Brain pericyte (primary cell): ENCODE results near the gene PLAC8L1.
A peak's percentile ranks its signal among the peaks of the same experiment; 100 is the strongest.

Source experiments
- DNase-seq: peaks from one replicate; pipeline ENCODE4 v3.0.0-alpha.2; 2012; ENCODE audit warnings: low read depth, low spot score

PLAC8L1 gene

DNA sequence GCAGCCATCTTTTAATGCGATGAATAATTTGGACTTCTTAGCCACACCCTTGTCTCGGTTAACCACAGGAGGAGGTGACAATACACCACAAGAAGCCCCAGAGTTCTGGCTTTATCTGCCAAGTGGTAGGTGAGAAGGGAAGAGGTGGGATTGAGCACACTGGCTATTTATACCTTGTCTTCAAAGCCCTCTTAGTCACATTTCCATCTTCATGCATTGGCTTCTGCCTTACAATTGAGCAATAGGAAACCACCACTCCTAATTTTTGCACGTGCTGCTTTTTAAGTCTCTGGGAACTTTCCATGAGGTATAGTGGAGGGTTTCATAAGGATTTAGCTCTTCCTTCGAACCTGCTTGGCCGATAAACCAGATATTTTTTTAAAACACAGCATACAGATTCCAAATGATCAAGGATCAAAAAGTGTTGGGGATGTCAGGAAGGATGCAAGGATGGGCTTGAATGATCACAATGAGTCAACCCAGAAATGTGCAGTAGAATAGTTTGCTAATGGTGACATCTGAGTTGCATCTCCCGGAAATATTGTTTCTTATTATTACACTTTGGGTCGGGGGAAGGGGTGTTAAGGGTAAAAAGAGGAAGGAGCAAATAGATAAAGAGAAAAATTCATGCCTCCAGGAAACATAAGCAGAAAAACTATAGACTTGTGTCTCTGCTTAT lies 25.5 kb downstream of the PLAC8L1 start:
- DNase-seq = no peak

DNA sequence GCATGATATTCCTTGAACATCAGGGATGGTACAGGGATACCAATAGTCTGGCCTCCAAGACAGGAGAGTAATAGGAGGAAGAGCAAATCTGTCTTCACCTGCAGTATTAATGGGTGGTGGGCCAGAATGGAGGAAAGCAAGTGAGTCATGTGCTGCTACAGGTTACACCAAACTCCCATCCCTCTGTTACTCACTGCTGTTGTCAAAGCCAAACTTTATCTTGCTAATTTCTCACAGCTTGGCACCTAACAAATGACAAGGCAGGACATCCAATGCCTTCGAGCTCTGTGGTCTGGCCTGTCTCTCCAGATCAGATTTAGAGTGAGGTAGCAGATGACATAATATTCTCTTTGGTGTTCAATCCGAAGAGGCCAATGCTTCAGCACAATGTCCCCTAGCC lies 26.8 kb downstream of the PLAC8L1 start:
- no peak for DNase-seq

DNA sequence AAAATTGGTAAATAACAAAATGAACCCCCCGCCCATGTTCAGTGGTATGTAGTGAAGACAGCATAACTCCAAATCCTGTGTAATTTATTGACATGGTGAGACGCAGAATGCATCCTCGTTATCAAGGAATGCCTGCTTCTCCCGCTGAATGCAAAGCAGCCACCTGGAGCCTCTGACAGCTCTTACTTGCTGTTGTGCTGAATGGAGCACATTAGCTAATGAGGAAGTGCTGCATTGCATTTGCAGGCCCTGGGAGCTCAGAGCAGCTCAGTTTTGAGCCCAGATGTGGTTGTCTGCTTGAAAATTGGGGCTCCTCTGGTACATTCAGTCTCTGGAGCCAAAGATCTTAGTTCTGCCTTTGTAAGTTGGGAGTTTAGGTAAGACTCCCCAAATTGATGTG lies 28.9 kb downstream of the PLAC8L1 start:
- DNase-seq = no peak

DNA sequence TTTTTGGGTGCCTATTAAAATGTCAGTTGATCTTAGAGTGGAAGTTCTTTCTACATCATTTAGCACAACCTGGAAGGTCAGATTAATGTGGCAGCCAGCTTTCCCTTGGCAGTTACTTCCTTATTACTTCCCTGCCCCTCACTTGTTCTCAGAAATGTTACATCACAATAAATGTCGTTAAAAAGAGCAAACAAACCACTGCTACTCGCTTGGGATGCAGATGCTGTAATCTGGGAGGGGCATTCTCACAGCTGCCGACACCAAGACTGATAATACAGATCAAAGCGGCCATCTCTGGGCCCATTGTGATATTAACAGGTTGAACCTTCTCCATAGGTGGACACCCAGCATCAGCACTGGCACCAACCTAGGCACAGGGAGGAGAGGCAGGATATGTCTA lies 29.3 kb downstream of the PLAC8L1 start:
- no peak for DNase-seq

DNA sequence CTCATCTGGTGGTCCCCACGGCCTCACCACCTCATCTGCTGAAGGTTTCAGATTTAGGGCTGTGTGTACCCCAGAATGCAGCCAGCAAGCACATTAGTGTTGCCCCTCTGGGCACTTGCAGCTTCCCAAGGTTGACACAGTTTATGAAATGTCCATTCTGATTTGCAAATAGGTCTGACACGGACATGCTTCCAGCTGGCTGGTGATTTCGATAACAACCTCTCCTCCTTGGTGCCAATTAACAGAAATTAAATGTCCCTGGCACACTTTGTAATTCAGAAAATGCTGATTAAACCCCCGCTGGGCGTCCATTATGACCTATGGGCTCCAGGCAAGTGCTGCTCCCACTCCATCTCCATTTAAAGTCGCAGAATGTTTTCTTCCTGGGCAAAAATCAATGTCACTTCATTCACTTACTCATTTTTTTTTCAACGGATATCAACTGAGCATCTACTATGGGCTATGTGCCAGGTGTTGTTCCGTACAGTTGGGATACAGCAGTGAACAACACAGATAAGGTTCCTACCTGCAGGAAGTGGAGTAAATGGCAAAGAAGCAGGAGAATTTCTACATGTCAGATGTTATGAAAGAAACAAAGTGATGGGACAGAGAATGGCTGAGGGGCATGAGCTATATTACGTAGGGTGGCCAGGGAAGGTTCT lies 32.0 kb downstream of the PLAC8L1 start:
- no peak for DNase-seq

DNA sequence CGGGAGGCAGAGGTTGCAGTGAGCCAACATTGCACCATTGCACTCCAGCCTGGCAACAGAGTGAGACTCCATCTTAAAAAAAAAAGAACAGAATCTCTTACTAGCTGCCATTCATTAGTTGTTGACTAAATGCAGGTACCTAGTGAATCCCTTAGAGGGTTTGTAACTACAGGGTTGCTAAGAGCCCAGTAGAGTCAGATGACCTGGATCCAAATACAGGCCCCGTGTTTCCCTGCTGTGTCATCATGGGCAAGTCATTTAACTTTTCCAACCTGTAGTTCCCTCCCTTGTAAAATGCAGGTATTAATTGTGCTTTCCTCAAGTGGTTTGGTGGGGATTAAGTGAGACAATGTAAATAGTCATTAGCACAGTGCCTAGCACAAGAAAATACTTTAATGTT lies 32.8 kb downstream of the PLAC8L1 start:
- no peak for DNase-seq

DNA sequence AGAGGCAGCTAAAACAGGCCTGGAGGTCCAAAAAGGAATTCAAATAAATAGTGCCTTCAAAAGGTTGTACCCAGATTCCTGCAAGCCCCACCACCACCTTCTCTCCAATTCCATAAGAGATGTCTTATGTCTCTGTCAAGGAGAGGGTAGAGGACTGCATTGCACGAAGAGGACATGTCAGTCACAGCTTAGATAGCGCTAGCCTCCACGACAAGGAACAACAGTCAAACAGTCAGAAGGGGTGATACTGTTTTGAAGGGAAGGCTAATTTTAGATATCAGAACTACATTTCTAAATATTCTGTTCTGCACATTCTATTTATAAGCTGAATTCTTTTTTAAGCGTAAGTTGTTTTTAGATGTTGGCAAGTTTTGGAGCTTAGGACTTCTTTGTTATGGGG lies 34.2 kb downstream of the PLAC8L1 start:
- no peak for DNase-seq

DNA sequence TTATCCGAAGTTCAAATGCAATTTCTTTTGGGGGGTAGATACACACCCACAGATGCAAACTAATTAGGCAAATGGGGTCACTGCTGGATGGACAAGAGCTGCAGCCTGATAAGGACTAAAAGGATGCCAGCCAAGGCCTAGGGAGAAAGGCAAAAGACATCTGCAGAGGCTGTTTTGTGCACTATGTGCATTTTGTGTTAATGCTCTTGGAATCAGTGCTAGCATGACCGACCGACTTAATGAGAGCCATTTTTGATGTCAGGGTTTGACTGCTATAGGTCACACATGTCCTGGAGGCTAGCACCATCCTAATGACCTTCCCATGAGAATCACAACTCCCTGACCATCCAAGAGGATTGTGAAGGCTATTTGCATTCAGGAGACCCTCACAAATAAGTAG lies 34.6 kb downstream of the PLAC8L1 start:
- DNase-seq = no peak

DNA sequence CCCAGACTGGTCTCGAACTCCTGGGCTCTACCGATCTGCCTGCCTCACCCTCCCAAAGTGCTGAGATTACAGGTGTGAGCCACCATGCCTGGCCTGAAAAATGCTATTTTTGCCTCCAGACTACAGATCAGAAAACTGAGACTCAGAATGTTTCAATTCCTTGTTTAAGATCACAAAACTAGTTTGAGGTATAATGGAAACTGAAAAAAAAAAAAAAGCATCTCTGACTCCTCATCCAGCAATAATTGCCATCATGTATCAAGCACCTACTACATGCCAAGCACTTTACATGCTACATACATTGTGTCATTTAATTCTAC lies 35.6 kb downstream of the PLAC8L1 start:
- no peak for DNase-seq

DNA sequence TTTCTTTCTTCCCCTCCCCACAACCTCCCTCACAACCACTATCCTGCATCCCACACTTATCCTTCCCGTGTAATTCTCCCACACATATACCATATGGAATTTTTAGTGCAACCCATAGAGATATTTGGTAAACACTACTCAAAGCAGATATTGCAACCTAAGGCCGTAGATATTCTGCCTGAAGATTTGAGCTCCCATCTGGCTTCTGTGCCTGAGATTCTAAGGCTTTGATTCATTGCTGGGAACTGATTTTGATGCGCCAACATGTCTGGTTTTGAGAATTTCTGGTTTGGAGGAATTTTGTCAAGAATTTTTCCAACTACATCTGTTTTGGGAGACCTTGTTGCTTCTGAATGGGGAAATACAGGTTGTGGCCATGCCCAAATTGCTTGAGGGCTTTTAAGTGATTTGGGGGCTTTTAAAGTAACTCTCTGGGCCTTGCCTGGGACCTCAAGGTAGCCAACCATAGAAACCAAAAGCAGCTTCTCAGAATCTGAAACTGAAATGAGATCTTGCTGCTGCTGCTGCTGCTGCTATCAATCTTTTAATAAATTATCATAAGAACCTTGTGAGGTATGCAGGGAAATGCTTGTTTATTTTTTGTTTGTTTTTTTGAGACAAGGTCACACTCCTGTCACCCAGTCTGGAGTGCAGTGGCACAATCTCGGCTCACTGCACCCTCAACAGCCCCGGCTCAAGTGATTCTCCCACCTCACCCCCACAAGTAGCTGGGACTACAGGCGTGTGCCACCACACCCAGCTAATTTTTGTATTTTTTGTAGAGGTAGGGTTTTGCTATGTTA lies 36.2 kb downstream of the PLAC8L1 start:
- no peak for DNase-seq

DNA sequence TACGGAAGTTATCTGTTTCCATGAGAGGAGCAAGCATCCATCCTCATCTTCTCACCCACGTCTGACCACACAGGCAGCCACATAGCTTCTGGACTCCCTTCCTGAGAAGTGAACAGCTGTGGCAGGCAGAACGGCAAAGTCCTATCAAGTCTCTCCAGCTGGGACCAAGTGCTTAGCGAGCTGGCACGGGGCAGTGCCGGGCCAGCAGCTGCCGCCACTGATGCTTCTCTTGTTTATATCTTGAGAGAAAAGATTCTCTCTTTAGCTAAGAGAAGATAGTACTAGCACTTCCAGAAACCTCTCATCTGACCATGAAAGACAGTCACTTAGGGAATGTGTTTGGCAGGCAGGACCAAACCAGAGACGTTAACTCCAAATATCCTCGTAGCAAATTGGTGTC lies 37.2 kb downstream of the PLAC8L1 start:
- DNase-seq = no peak

DNA sequence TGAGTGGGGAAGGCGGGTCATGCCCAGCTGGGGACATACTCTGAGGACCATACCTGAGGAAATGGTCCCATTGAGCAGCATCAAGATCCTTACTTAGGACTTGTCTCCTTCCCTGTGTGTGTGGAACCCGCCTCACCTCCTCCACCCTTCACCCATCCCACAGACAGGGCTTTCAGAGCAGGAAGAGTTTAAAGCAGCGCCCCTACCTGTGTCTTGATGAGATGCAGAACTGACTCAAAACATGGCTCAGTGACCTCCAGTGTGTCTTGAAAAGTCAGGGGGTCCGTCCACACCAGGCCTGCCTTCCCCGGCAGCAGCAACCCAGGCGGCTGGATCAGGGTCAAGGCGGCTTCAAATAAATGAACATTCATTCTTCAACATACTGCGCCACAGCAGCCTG lies 38.4 kb downstream of the PLAC8L1 start:
- DNase-seq = no peak

DNA sequence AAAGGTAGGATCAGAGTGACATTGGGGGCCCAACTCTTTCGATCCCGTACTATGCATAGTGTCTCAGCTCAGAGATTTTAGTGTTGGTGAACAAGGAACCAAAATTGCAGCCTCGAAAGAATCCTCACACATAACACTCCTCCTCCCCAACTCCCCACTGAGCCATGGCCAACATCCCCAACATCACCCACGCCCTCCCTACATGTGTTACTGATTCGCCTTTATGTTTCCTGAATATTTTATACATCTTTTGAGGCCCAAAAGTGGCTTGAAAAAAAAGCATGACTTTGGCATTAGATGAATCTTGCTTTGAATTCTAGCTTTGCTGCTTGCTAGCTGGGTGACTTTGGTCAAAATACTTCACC lies 45.2 kb downstream of the PLAC8L1 start:
- no peak for DNase-seq

DNA sequence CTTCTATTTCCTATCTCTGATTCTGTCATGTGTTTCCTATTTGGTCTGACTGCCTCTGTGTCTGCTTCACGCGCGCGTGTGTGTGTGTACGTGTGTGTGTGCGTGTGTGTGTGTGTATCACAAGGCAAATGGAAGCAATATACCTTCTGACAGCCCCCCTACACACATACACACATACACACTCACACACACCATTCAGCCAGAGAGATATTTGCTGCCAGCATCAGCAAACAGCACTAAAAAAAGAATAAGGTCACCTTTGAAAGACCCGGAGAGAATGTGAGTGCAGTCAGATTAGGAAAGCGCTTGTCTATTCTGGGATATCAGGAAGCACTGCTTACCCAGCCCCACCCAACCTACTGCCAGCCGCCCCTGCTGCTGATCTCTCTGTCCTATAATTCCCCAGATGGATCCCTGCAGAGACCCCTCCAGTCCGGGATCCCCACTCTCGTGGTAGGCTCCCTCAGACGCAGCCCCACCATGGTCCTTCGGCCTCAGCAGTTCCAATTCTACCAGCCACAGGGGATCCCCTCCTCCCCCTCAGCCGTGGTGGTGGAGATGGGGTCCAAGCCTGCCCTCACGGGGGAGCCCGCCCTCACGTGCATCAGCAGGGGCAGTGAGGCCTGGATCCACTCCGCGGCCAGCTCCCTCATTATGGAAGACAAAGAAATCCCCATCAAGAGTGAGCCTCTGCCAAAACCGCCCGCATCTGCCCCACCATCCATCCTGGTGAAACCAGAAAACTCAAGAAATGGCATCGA lies 45.7 kb downstream of the PLAC8L1 start:
- no peak for DNase-seq

DNA sequence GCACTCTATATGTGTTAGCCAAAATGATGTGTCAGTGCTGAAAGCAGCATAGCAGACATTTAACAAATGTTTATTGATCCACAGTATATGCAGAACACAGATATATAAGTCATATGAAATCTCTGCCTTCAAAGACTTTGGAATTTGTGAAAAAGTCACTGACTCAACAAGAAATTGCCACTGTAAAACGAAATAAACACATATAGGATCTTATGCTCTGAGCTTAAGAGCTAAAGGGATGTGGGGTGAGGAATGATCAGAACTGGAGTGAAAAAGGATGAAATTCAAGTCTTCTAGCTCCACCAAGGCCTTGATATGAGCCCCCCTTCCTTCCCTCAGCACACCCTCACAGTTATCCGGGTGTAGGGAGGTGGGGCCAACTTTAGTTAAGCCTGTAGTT lies 49.9 kb downstream of the PLAC8L1 start:
- peak; percentile 10 for DNase-seq

DNA sequence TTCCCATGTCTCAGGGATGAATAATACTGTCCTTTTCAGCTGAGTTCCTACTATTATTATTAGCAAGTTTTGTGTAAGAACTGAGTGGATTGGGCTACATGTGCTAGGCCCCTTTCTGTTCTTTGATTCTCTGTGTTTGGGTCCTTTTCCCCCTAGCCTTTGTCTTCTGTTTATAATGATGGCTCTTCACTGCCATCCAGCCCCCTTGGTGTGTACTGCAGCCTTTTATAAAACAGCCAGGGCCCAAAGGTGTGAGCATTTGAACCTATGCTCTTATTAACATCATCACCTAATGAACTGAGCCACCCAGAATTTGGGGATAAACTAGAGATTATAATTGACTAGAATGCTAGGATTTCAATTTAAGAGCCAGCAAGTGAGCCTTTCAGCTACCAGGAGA lies 52.6 kb downstream of the PLAC8L1 start:
- DNase-seq = no peak

DNA sequence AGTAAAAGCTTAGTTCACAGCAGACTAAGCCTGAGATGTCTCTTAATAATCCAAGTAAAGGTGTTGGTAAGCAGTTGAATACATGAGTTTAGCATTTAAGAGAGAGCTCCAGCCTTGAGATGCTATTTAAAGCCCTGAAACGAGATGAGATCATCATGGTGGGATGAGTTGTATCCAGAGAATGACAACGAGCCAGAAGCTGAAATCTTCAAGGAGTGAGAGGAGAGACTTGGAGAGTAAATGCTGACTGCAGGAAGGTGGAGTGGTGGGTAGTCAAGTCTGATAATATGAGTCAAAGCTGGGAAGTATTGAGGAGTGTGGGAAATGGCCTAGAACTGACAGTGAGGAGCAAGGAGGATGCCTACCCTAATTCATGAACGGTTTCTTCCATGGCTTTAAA lies 53.7 kb downstream of the PLAC8L1 start:
- no peak for DNase-seq

DNA sequence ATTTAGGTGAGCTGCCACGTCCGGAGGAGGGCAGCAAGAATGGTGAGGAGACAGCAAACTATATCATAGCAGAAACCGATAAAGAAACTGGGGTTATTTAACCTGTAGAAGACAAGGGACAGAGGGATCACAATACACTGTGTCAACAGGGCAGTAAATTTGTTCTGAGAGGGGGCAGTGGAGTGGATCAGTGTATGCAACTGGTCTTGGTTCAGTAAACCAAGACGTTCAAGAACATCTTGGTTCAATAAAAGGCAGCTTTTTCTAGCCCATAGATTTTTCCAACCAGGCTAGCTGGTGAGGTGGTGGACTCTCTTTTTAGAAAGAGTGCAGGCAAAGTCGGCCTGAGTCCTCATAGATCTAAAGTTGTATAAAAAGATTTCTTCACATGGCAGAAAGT lies 55.3 kb downstream of the PLAC8L1 start:
- no peak for DNase-seq

DNA sequence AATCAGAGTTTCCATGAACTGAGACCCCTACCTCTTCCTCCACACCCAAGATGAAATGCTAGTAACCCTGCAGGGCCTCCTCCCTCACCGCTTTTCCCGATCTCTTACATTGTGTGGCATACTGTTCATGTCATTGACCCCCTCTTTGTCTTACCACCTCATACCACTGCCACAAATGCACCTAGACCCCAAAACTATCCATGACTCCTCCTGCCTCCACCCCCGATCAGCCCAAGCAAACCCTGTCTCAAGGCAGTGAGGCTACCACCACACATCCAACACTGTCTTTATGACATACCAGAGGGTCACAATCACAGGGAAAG lies 55.7 kb downstream of the PLAC8L1 start:
- DNase-seq = no peak

DNA sequence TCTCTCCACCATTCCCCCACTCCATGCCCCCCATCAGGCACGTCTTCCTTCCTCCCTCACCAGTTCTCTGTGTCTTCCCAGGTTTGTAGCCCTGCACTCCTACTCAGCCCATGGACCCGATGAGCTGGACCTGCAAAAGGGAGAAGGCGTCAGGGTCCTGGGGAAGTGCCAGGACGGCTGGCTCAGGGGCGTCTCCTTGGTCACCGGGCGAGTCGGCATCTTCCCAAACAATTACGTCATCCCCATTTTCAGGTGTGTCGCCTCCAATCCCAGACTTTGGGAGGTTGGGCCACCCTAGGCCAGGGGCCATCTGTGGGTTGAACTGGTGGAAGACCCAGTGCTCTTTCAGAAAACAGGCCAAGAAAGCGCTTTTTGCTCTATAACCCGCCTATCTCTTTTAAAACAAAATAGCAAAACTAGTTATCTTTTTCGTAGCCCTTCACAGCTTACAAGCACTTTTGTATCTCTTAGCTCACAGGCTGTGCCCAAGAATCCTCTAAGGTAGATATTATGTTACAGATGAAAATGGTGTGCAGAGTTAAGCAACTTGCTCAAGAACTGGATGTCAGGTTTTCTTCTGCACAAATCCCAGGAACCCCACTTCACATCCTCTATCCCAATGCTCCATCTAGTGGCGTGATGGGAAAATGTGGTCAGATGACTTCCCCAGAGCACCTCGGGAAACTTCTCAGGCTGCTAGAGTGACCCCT lies 56.2 kb downstream of the PLAC8L1 start:
- DNase-seq = peak; percentile 40

DNA sequence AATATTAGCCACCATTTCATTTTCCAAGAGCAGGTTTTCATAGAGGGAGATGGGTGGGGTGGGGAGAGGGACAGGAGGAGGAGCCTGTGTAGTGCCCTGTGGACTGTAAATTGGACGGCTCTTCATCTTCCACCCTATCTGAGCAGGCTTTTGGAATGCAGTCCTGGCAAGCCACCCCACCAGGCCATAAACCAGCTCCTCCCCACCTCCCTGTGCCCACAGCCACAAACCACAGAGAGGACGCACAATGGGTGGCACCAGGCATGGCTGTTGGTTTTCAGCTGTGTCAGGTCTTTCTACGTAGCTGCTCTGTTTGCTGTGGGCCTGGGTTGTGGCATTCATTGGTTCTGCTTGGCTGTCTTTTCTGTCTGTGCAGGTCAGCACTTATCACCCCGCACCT lies 58.0 kb downstream of the PLAC8L1 start:
- no peak for DNase-seq

DNA sequence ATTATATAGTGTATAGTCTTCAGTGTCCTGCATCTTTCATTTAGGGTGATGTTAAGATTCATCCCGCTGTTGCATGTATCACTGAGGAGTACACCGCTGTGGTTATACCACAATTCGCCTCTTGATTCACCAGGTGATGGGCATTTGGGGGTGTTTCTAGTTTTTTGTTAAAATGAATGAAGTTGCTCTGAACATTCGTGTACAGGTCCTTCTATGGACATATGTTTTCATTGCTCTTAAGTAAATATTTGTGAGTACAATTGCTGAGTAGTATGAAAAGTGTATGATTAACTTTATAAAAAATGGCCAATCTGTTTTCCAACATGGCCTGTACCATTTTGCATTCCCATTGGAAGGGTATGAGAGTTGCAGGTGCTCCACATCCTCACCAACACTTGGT lies 61.7 kb downstream of the PLAC8L1 start:
- no peak for DNase-seq
